HG03565 (cell line): ENCODE measurements around the gene PYGB.

Experiments used
- ATAC-seq: cut with Tn5 transposase; IDR thresholded peaks from one replicate; pipeline ENCODE4 v1.9.1; 2021; ENCODE audit warnings: mild to moderate bottlenecking, moderate library complexity; ENCODE audit not compliant: unreplicated experiment

PYGB gene

GRCh38 chr20:25215521-25215920, 32.4 kb upstream of the PYGB start:
- no peak for ATAC-seq

GRCh38 chr20:25216199-25216945, 31.5 kb upstream of the PYGB start:
- ATAC-seq = no peak

- no peak for ATAC-seq
Observed at GRCh38 chr20:25217161-25218108, 30.4 kb upstream of the PYGB start.

- no peak for ATAC-seq
Observed at GRCh38 chr20:25218109-25218486, 29.8 kb upstream of the PYGB start.

GRCh38 chr20:25218492-25218891, 29.4 kb upstream of the PYGB start:
- ATAC-seq = no peak

GRCh38 chr20:25219365-25219764, 28.5 kb upstream of the PYGB start:
- ATAC-seq = no peak

- no peak for ATAC-seq
Observed at GRCh38 chr20:25220021-25220730, 27.7 kb upstream of the PYGB start.

GRCh38 chr20:25220810-25221591, 26.9 kb upstream of the PYGB start:
- ATAC-seq = no peak

- ATAC-seq = no peak
Observed at GRCh38 chr20:25221592-25222460, 26.1 kb upstream of the PYGB start.

- no peak for ATAC-seq
Observed at GRCh38 chr20:25222461-25223178, 25.3 kb upstream of the PYGB start.

- ATAC-seq = no peak
Observed at GRCh38 chr20:25223179-25223661, 24.7 kb upstream of the PYGB start.

GRCh38 chr20:25223765-25224720, 23.8 kb upstream of the PYGB start:
- ATAC-seq = no peak

- no peak for ATAC-seq
Observed at GRCh38 chr20:25224941-25225340, 22.9 kb upstream of the PYGB start.

GRCh38 chr20:25225642-25226432, 22.0 kb upstream of the PYGB start:
- no peak for ATAC-seq

- no peak for ATAC-seq
Observed at GRCh38 chr20:25226433-25227316, 21.2 kb upstream of the PYGB start.

- ATAC-seq = no peak
Observed at GRCh38 chr20:25227317-25227831, 20.5 kb upstream of the PYGB start.
